Measurements from ENCODE around the gene NDUFV1.

GRCh38 chr11:67631853-67632174 is 25.1 kb downstream of the NDUFV1 start:
- no peak for TF ChIP-seq CTCF (IDR thresholded peaks at IDR 0.05)
- TF ChIP-seq POLR2A (IDR thresholded peaks at IDR 0.05; ENCODE audit: low read length): no peak
- TF ChIP-seq E2F6 (IDR thresholded peaks at IDR 0.05; ENCODE audit: borderline replicate concordance, low read depth): no peak
- TF ChIP-seq RAD21 (conservative IDR thresholded peaks at IDR 0.05 in 1 of 2, IDR thresholded peaks at IDR 0.05 in 1 of 2): no peak
- no peak for TF ChIP-seq JUNB (IDR thresholded peaks at IDR 0.05)
- no peak for TF ChIP-seq GATA3 (IDR thresholded peaks at IDR 0.05; ENCODE audit: borderline replicate concordance)
- TF ChIP-seq ZNF302 (CRISPR knock-in tag; IDR thresholded peaks at IDR 0.05): no peak
- no peak for TF ChIP-seq PHF8 (IDR thresholded peaks at IDR 0.05; ENCODE audit: borderline replicate concordance, low read depth)
- no peak for TF ChIP-seq KDM5A (IDR thresholded peaks at IDR 0.05)
- no peak for TF ChIP-seq MAFK (IDR thresholded peaks at IDR 0.05; ENCODE audit: partially characterized antibody)
- TF ChIP-seq HDAC2 (IDR thresholded peaks at IDR 0.05): no peak
- TF ChIP-seq PBX3 (IDR thresholded peaks at IDR 0.05): no peak
